ENCODE results near the gene ARHGEF1.

- TF ChIP-seq EZH2phosphoT487 (IDR thresholded peaks at IDR 0.05; ENCODE audit: borderline replicate concordance), result no peak
- no peak for TF ChIP-seq CTCF (conservative IDR thresholded peaks at IDR 0.05; ENCODE audit: low read length)
Measured at GRCh38 chr19:41853344-41853743, 29.6 kb upstream of the ARHGEF1 start.
